ENCODE data around the gene PTPN20. TPM values are rescaled to one million over a fixed set of nuclear protein-coding genes. Genes with fewer than 3 reads are reported as not detected.
A peak's percentile ranks its signal among the peaks of the same experiment; 100 is the strongest.

Gene PTPN20
- total and polyA plus RNA-seq, 4 donors, result 0.57 to 7.2 (median 1.7) TPM

GRCh38 chr10:47044741-47045140, 133.5 kb downstream of the PTPN20 start:
- DNase-seq (peak; percentile 60 to 63 (median 63)), ATAC-seq (ENCODE audit: insufficient read depth, low FRiP score) (no peak)
- Histone ChIP-seq H3K4me1 (ENCODE audit: control insufficient read depth in 5 of 5, insufficient read depth in 5 of 5, low read length in 5 of 5) (peaks cover 0 to 43% (median 9%) of the 10 kb centered on the region in 5 donors), H3K4me3 (no peak overlapping the region), H3K27ac (ENCODE audit: low read depth in 1 of 2, low read length in 1 of 2) (no peak overlapping the region), H3K9me3 (ENCODE audit: control insufficient read depth in 4 of 4, insufficient read depth in 3 of 4, low read length in 3 of 4) (no peaks in the 10 kb centered on the region), H3K27me3 (ENCODE audit: control insufficient read depth in 3 of 3, insufficient read depth in 3 of 3, low read length in 2 of 3) (no peaks in the 10 kb centered on the region), H3K9ac (ENCODE audit: insufficient read depth in 1 of 2, low read length in 2 of 2) (no peak overlapping the region), H3K36me3 (ENCODE audit: control insufficient read depth in 4 of 4, insufficient read depth in 4 of 4, low read length in 4 of 4) (no peaks in the 10 kb centered on the region)
- TF ChIP-seq CTCF (IDR thresholded peaks at IDR 0.05; ENCODE audit: control extremely low read depth, extremely low read depth), result no peak
- WGBS, 2 donors, result 88 to 94% methylated on average over 2 of the region's 2 CpGs

- WGBS, 2 donors, result 86 to 93% methylated on average over 8 of the region's 8 CpGs
Measured at GRCh38 chr10:47045331-47045861, 134.2 kb downstream of the PTPN20 start.

GRCh38 chr10:47046321-47047126, 135.3 kb downstream of the PTPN20 start:
- DNase-seq (no peak), ATAC-seq (ENCODE audit: insufficient read depth, low FRiP score) (no peak)
- WGBS, 2 donors, result 86 to 87% methylated on average over 20 of the region's 20 CpGs
- Histone ChIP-seq H3K27ac (ENCODE audit: low read depth in 1 of 2, low read length in 1 of 2) (no peak overlapping the region), H3K27me3 (ENCODE audit: control insufficient read depth in 3 of 3, insufficient read depth in 3 of 3, low read length in 2 of 3) (no peaks in the 10 kb centered on the region), H3K4me3 (no peak overlapping the region), H3K9me3 (ENCODE audit: control insufficient read depth in 4 of 4, insufficient read depth in 3 of 4, low read length in 3 of 4) (no peaks in the 10 kb centered on the region), H3K36me3 (ENCODE audit: control insufficient read depth in 4 of 4, insufficient read depth in 4 of 4, low read length in 4 of 4) (no peaks in the 10 kb centered on the region), H3K4me1 (ENCODE audit: control insufficient read depth in 5 of 5, insufficient read depth in 5 of 5, low read length in 5 of 5) (peaks cover 0 to 53% (median 16%) of the 10 kb centered on the region in 5 donors), H3K9ac (ENCODE audit: insufficient read depth in 1 of 2, low read length in 2 of 2) (no peak overlapping the region)
- no peak for TF ChIP-seq CTCF (IDR thresholded peaks at IDR 0.05; ENCODE audit: control extremely low read depth, extremely low read depth)

More at GRCh38 chr10:47045331-47045861, 134.2 kb downstream of the PTPN20 start:
- Histone ChIP-seq H3K4me1 (ENCODE audit: control insufficient read depth in 5 of 5, insufficient read depth in 5 of 5, low read length in 5 of 5) (peaks cover 0 to 49% (median 14%) of the 10 kb centered on the region in 5 donors), H3K9ac (ENCODE audit: insufficient read depth in 1 of 2, low read length in 2 of 2) (no peak overlapping the region), H3K36me3 (ENCODE audit: control insufficient read depth in 4 of 4, insufficient read depth in 4 of 4, low read length in 4 of 4) (no peaks in the 10 kb centered on the region), H3K27ac (ENCODE audit: low read depth in 1 of 2, low read length in 1 of 2) (no peak overlapping the region), H3K27me3 (ENCODE audit: control insufficient read depth in 3 of 3, insufficient read depth in 3 of 3, low read length in 2 of 3) (no peaks in the 10 kb centered on the region), H3K4me3 (no peak overlapping the region), H3K9me3 (ENCODE audit: control insufficient read depth in 4 of 4, insufficient read depth in 3 of 4, low read length in 3 of 4) (no peaks in the 10 kb centered on the region)
- DNase-seq (peak in 1 of 3 donors; percentile 4), ATAC-seq (ENCODE audit: insufficient read depth, low FRiP score) (no peak)
- no peak for TF ChIP-seq CTCF (IDR thresholded peaks at IDR 0.05; ENCODE audit: control extremely low read depth, extremely low read depth)
